ENCODE measurements around the gene ST6GALNAC4. TPM values are rescaled to one million over a fixed set of nuclear protein-coding genes. Genes with fewer than 3 reads are reported as not detected.
A peak's percentile ranks its signal among the peaks of the same experiment; 100 is the strongest.
"Not testable (repeated sequence)": the region's sequence is repeated elsewhere in the genome, so short reads cannot be mapped to it uniquely, and the experiment has no call there.

Gene ST6GALNAC4
- total and polyA plus RNA-seq, 3 experiments from 2014 or later, result 28.7 to 43.2 (median 32.9) TPM

GRCh38 chr9:127883959-127884358 is 32.9 kb downstream of the ST6GALNAC4 start:
- no peak for DNase-seq
- Histone ChIP-seq H3K36me3 (ENCODE audit: insufficient read depth, low read length) (peaks cover 20% of the 10 kb centered on the region), H3K4me3 (ENCODE audit: low read length) (no peak overlapping the region), H3K27ac (ENCODE audit: low read depth, low read length) (no peak overlapping the region), H3K4me1 (ENCODE audit: insufficient read depth, low read length) (no peaks in the 10 kb centered on the region), H3K27me3 (ENCODE audit: insufficient read depth, low read length, poor library complexity, severe bottlenecking) (no peaks in the 10 kb centered on the region), H3K9me3 (ENCODE audit: low read length) (no peaks in the 10 kb centered on the region)
- Mint-ChIP-seq H3K27ac (peak overlapping the region in 6 of 8 donors; percentile 49 to 88 (median 67)), H3K4me3 (no peak overlapping the region), H3K9me3 (no peaks in the 10 kb centered on the region), H3K4me1 (peaks cover 8 to 27% (median 9%) of the 10 kb centered on the region in 3 donors), H3K27me3 (no peaks in the 10 kb centered on the region), H3K36me3 (peaks cover 0 to 58% (median 9%) of the 10 kb centered on the region in 3 donors)
- CTCF ChIA-PET, result interaction anchor here (2.0 to 3.3 kb wide), 2 partner anchors 13 to 14 kb away, joined by 7 to 18 read pairs; no protein-coding TSS in a partner anchor
- POLR2A ChIA-PET, result no interaction called here

- DNase-seq; H3K36me3 ChIP-seq (ENCODE audit: insufficient read depth, low read length); H3K27me3 Mint-ChIP-seq; H3K9me3 ChIP-seq (ENCODE audit: low read length); H3K4me3 ChIP-seq (ENCODE audit: low read length); H3K27me3 ChIP-seq (ENCODE audit: insufficient read depth, low read length, poor library complexity, severe bottlenecking); H3K4me1 ChIP-seq (ENCODE audit: insufficient read depth, low read length); H3K27ac ChIP-seq (ENCODE audit: low read depth, low read length); H3K4me3 Mint-ChIP-seq; H3K9me3 Mint-ChIP-seq: not testable (repeated sequence)
- Mint-ChIP-seq H3K27ac (peak overlapping the region in 2 of 8 donors; percentile 58 to 71), H3K4me1 (peaks cover 9 to 36% (median 10%) of the 10 kb centered on the region in 3 donors), H3K36me3 (peaks cover 3 to 37% (median 4%) of the 10 kb centered on the region in 3 donors)
- POLR2A ChIA-PET, result interaction anchor here (0.6 kb wide), 2 partner anchors 17 to 100 kb away, joined by 4 to 5 read pairs; no protein-coding TSS in a partner anchor
- CTCF ChIA-PET, result interaction anchor here (1.4 to 3.3 kb wide), 4 partner anchors 11 to 95 kb away, joined by 3 to 18 read pairs (median 8); partner anchors contain the start of gene ST6GALNAC4
These were observed 35.1 kb downstream of the ST6GALNAC4 start for GRCh38 chr9:127881715-127882114.

- Histone ChIP-seq H3K27me3 (ENCODE audit: insufficient read depth, low read length, poor library complexity, severe bottlenecking) (no peaks in the 10 kb centered on the region), H3K27ac (ENCODE audit: low read depth, low read length) (no peak overlapping the region), H3K4me1 (ENCODE audit: insufficient read depth, low read length) (peaks cover 5% of the 10 kb centered on the region), H3K36me3 (ENCODE audit: insufficient read depth, low read length) (no peaks in the 10 kb centered on the region), H3K9me3 (ENCODE audit: low read length) (no peaks in the 10 kb centered on the region), H3K4me3 (ENCODE audit: low read length) (no peak overlapping the region)
- Mint-ChIP-seq H3K4me3 (no peak overlapping the region), H3K9me3 (no peaks in the 10 kb centered on the region), H3K27ac (no peak overlapping the region), H3K27me3 (peaks cover 0 to 5% of the 10 kb centered on the region in 2 donors), H3K36me3 (peaks cover 1 to 24% (median 4%) of the 10 kb centered on the region in 3 donors), H3K4me1 (peaks cover 9 to 34% (median 10%) of the 10 kb centered on the region in 3 donors)
- ChIA-PET CTCF (no interaction called here), POLR2A (interaction anchor here (0.7 kb wide), 1 partner anchor 88 kb away, joined by 4 read pairs; no protein-coding TSS in a partner anchor)
- no peak for DNase-seq
These were observed 36.7 kb downstream of the ST6GALNAC4 start for GRCh38 chr9:127880143-127880542.

- DNase-seq, result no peak
- Mint-ChIP-seq H3K4me3 (no peak overlapping the region), H3K9me3 (no peaks in the 10 kb centered on the region), H3K27me3 (peaks cover 0 to 5% of the 10 kb centered on the region in 2 donors), H3K36me3 (peaks cover 1 to 11% (median 4%) of the 10 kb centered on the region in 3 donors), H3K27ac (peak overlapping the region in 1 of 8 donors; percentile 88), H3K4me1 (peaks cover 3 to 21% (median 4%) of the 10 kb centered on the region in 3 donors)
- no peaks in the 10 kb centered on the region for H3K36me3 ChIP-seq (ENCODE audit: insufficient read depth, low read length)
- no peaks in the 10 kb centered on the region for H3K9me3 ChIP-seq (ENCODE audit: low read length)
- H3K4me1 ChIP-seq (ENCODE audit: insufficient read depth, low read length), result peaks cover 5% of the 10 kb centered on the region
- ChIA-PET CTCF (no interaction called here), POLR2A (interaction anchor here (0.5 kb wide), 1 partner anchor 41 kb away, joined by 3 read pairs; no protein-coding TSS in a partner anchor)
- no peaks in the 10 kb centered on the region for H3K27me3 ChIP-seq (ENCODE audit: insufficient read depth, low read length, poor library complexity, severe bottlenecking)
- no peak overlapping the region for H3K4me3 ChIP-seq (ENCODE audit: low read length)
- no peak overlapping the region for H3K27ac ChIP-seq (ENCODE audit: low read depth, low read length)
These were observed 38.0 kb downstream of the ST6GALNAC4 start for GRCh38 chr9:127878652-127879390.

GRCh38 chr9:127878001-127878651 is 38.7 kb downstream of the ST6GALNAC4 start:
- Mint-ChIP-seq H3K4me1 (peaks cover 2 to 21% (median 4%) of the 10 kb centered on the region in 3 donors), H3K4me3 (peak overlapping the region in 2 of 7 donors; percentile 26 to 44), H3K27me3 (peaks cover 0 to 5% of the 10 kb centered on the region in 2 donors), H3K27ac (peak overlapping the region in 1 of 8 donors; percentile 66), H3K9me3 (no peaks in the 10 kb centered on the region), H3K36me3 (peaks cover 1 to 9% (median 4%) of the 10 kb centered on the region in 3 donors)
- CTCF ChIA-PET, result interaction anchor here (1.6 kb wide), 1 partner anchor 11 kb away, joined by 3 read pairs; no protein-coding TSS in a partner anchor
- Histone ChIP-seq H3K27me3 (ENCODE audit: insufficient read depth, low read length, poor library complexity, severe bottlenecking) (no peaks in the 10 kb centered on the region), H3K4me1 (ENCODE audit: insufficient read depth, low read length) (peaks cover 5% of the 10 kb centered on the region), H3K9me3 (ENCODE audit: low read length) (no peaks in the 10 kb centered on the region), H3K4me3 (ENCODE audit: low read length) (no peak overlapping the region), H3K27ac (ENCODE audit: low read depth, low read length) (no peak overlapping the region), H3K36me3 (ENCODE audit: insufficient read depth, low read length) (no peaks in the 10 kb centered on the region)
- no peak for DNase-seq
- POLR2A ChIA-PET, result no interaction called here

- no peak within 1 kb of the TSS for H3K4me3 ChIP-seq (ENCODE audit: low read length)
- no peaks in the 10 kb centered on the region for H3K9me3 Mint-ChIP-seq
- H3K4me3 Mint-ChIP-seq, result peak within 1 kb of the TSS in 4 of 7 donors; percentile 26 to 51 (median 38)
- no peaks in the 10 kb centered on the region for H3K36me3 ChIP-seq (ENCODE audit: insufficient read depth, low read length)
- H3K27ac ChIP-seq (ENCODE audit: low read depth, low read length), result no peak within 1 kb of the TSS
- H3K4me1 ChIP-seq (ENCODE audit: insufficient read depth, low read length), result peaks cover 5% of the 10 kb centered on the region
- peak within 1 kb of the TSS in 1 of 8 donors; percentile 88 for H3K27ac Mint-ChIP-seq
- peaks cover 2 to 17% (median 4%) of the 10 kb centered on the region in 3 donors for H3K4me1 Mint-ChIP-seq
- H3K36me3 Mint-ChIP-seq, result peaks cover 1 to 6% (median 4%) of the 10 kb centered on the region in 3 donors
- peaks cover 0 to 5% of the 10 kb centered on the region in 2 donors for H3K27me3 Mint-ChIP-seq
- no peaks in the 10 kb centered on the region for H3K9me3 ChIP-seq (ENCODE audit: low read length)
- no peaks in the 10 kb centered on the region for H3K27me3 ChIP-seq (ENCODE audit: insufficient read depth, low read length, poor library complexity, severe bottlenecking)
- ChIA-PET CTCF (interaction anchor here (1.6 to 1.7 kb wide), 2 partner anchors 10 to 143 kb away, joined by 3 to 5 read pairs; partner anchors contain the start of gene TOR2A), POLR2A (no interaction called here)
- no peak for DNase-seq
These were observed 39.3 kb downstream of the ST6GALNAC4 start, which contains the start of gene AK1 for GRCh38 chr9:127877566-127877998. Gene AK1, minus strand, starts transcription at chr9:127877675. Its CDS starts 3,058 bp downstream, at chr9:127874617.

GRCh38 chr9:127876764-127877562 is 39.9 kb downstream of the ST6GALNAC4 start:
- H3K4me1 ChIP-seq (ENCODE audit: insufficient read depth, low read length), result peaks cover 5% of the 10 kb centered on the region
- ChIA-PET CTCF (interaction anchor here (1.3 to 1.7 kb wide), 4 partner anchors 10 to 142 kb away, joined by 3 to 5 read pairs (median 4); partner anchors contain the start of gene TOR2A), POLR2A (no interaction called here)
- H3K27me3 Mint-ChIP-seq, result peaks cover 0 to 5% of the 10 kb centered on the region in 2 donors
- H3K4me3 Mint-ChIP-seq, result peak overlapping the region in 4 of 7 donors; percentile 19 to 51 (median 38)
- no peaks in the 10 kb centered on the region for H3K9me3 ChIP-seq (ENCODE audit: low read length)
- no peak for DNase-seq
- H3K9me3 Mint-ChIP-seq, result no peaks in the 10 kb centered on the region
- H3K27ac Mint-ChIP-seq, result peak overlapping the region in 1 of 8 donors; percentile 88
- H3K36me3 Mint-ChIP-seq, result peaks cover 1 to 5% (median 4%) of the 10 kb centered on the region in 3 donors
- no peaks in the 10 kb centered on the region for H3K27me3 ChIP-seq (ENCODE audit: insufficient read depth, low read length, poor library complexity, severe bottlenecking)
- H3K36me3 ChIP-seq (ENCODE audit: insufficient read depth, low read length), result no peaks in the 10 kb centered on the region
- no peak overlapping the region for H3K4me3 ChIP-seq (ENCODE audit: low read length)
- no peak overlapping the region for H3K27ac ChIP-seq (ENCODE audit: low read depth, low read length)
- H3K4me1 Mint-ChIP-seq, result peaks cover 2 to 16% (median 4%) of the 10 kb centered on the region in 3 donors
